NCI-H2196 treated with DMSO at 0.1 percent for 48 hours (cell line): ENCODE results near the gene ATP6V1A.

Source experiments
- DNase-seq: peaks from one replicate; lab custom pipeline; 2025; ENCODE audit not compliant: unreplicated experiment; lab: John Stamatoyannopoulos, UW

ATP6V1A gene

GRCh38 chr3:113746548-113747282 is at the start of gene ATP6V1A:
ATP6V1A (plus strand) TSS chr3:113747035; CDS start chr3:113778754, 31,719 bp downstream.
- DNase-seq: peak; percentile 95

GRCh38 chr3:113697500-113698090 is 49.2 kb upstream of the ATP6V1A start:
- DNase-seq: no peak

- no peak for DNase-seq
Observed at GRCh38 chr3:113698213-113698742, 48.6 kb upstream of the ATP6V1A start.

- DNase-seq: no peak
Observed at GRCh38 chr3:113698956-113699355, 47.9 kb upstream of the ATP6V1A start.

GRCh38 chr3:113707835-113708234 is 39.0 kb upstream of the ATP6V1A start:
- no peak for DNase-seq

- DNase-seq: no peak
Observed at GRCh38 chr3:113712129-113712528, 34.7 kb upstream of the ATP6V1A start.

GRCh38 chr3:113714702-113715101 is 32.1 kb upstream of the ATP6V1A start:
- no peak for DNase-seq

GRCh38 chr3:113717308-113717707 is 29.5 kb upstream of the ATP6V1A start:
- no peak for DNase-seq

GRCh38 chr3:113717818-113718217 is 29.0 kb upstream of the ATP6V1A start:
- DNase-seq: no peak

- no peak for DNase-seq
Observed at GRCh38 chr3:113719294-113719693, 27.5 kb upstream of the ATP6V1A start.

- no peak for DNase-seq
Observed at GRCh38 chr3:113719758-113720157, 27.1 kb upstream of the ATP6V1A start.

- DNase-seq: no peak
Observed at GRCh38 chr3:113721636-113722035, 25.2 kb upstream of the ATP6V1A start.

- no peak for DNase-seq
Observed at GRCh38 chr3:113728661-113729060, 18.2 kb upstream of the ATP6V1A start.

GRCh38 chr3:113730550-113730949 is 16.3 kb upstream of the ATP6V1A start:
- DNase-seq: no peak

- DNase-seq: no peak
Observed at GRCh38 chr3:113731694-113732093, 15.1 kb upstream of the ATP6V1A start.

- DNase-seq: peak; percentile 20
Observed at GRCh38 chr3:113736548-113737089, 10.2 kb upstream of the ATP6V1A start.

GRCh38 chr3:113741086-113741485 is 5.7 kb upstream of the ATP6V1A start:
- no peak for DNase-seq

GRCh38 chr3:113741620-113742019 is 5.2 kb upstream of the ATP6V1A start:
- no peak for DNase-seq

- no peak for DNase-seq
Observed at GRCh38 chr3:113743006-113743630, 3.7 kb upstream of the ATP6V1A start.

GRCh38 chr3:113744941-113745755 is 1.7 kb upstream of the ATP6V1A start:
- peak; percentile 79 for DNase-seq
